Parathyroid adenoma (tissue), 2 donors: Measurements from ENCODE around the gene ADIRF.

ENCODE experiments used
- H2AFZ ChIP-seq: fragments of 300-600 bp; sonication (generic); one replicate; pipeline ENCODE4 v1.7.0; 2017; ENCODE audit warnings: antibody characterized with exemption, mild to moderate bottlenecking
- H3K27ac ChIP-seq: fragments of 300-600 bp; sonication (generic); one replicate; pipeline ENCODE4 v1.7.0; 2017
- H3K27me3 ChIP-seq: fragments of 300-600 bp; sonication (generic); one replicate; pipeline ENCODE4 v1.7.0; 2017; ENCODE audit warnings: low read length; ENCODE audit not compliant: control insufficient read depth, insufficient read depth
- H3K36me3 ChIP-seq: fragments of 300-600 bp; sonication (generic); one replicate; pipeline ENCODE4 v1.7.0; 2017; ENCODE audit warnings: low read length; ENCODE audit not compliant: control insufficient read depth, insufficient read depth
- H3K4me1 ChIP-seq: fragments of 300-600 bp; sonication (generic); one replicate; pipeline ENCODE4 v1.7.0; 2017; ENCODE audit warnings: control low read depth
- H3K4me2 ChIP-seq: fragments of 300-600 bp; sonication (generic); one replicate; pipeline ENCODE4 v1.7.0; 2017; ENCODE audit warnings: low read length
- H3K4me3 ChIP-seq: fragments of 300-600 bp; sonication (generic); one replicate; pipeline ENCODE4 v1.7.0; 2017; ENCODE audit warnings: low read depth, low read length
- H3K79me2 ChIP-seq: fragments of 300-600 bp; sonication (generic); one replicate; pipeline ENCODE4 v1.7.0; 2017; ENCODE audit warnings: control low read depth
- H3K9ac ChIP-seq: fragments of 300-600 bp; sonication (generic); one replicate; pipeline ENCODE4 v1.7.0; 2017; ENCODE audit warnings: mild to moderate bottlenecking
- H3K9me3 ChIP-seq: fragments of 300-600 bp; sonication (generic); one replicate; pipeline ENCODE4 v1.7.0; 2017; ENCODE audit warnings: low read length; ENCODE audit not compliant: control insufficient read depth
- CTCF ChIP-seq: fragments of 300-600 bp; sonication (generic); IDR thresholded peaks from one replicate; pipeline ENCODE4 v1.7.0; 2017; ENCODE audit warnings: antibody characterized with exemption, mild to moderate bottlenecking
- donor health status: primary hyperparathyroidism.

The ADIRF gene

GRCh38 chr10:86968271-86968993 is at the start of gene ADIRF:
Gene ADIRF (plus strand): TSS chr10:86968482. CDS start chr10:86968545, 63 bp downstream.
- no peaks in the 10 kb centered on the region for H3K9me3 ChIP-seq
- no peak within 1 kb of the TSS for H3K9ac ChIP-seq
- H3K4me2 ChIP-seq = peak within 1 kb of the TSS; percentile 26
- H3K27me3 ChIP-seq = no peaks in the 10 kb centered on the region
- H2AFZ ChIP-seq = no peak within 1 kb of the TSS
- H3K27ac ChIP-seq = peak within 1 kb of the TSS; percentile 71
- no peak for TF ChIP-seq CTCF
- H3K79me2 ChIP-seq = no peaks in the 10 kb centered on the region
- H3K4me3 ChIP-seq = peak within 1 kb of the TSS; percentile 27
- H3K36me3 ChIP-seq = no peaks in the 10 kb centered on the region
- peaks cover 4% of the 10 kb centered on the region for H3K4me1 ChIP-seq

- TF ChIP-seq CTCF = no peak
- Histone ChIP-seq H3K79me2 (no peaks in the 10 kb centered on the region), H3K27ac (no peak overlapping the region), H3K9me3 (no peaks in the 10 kb centered on the region), H3K27me3 (no peaks in the 10 kb centered on the region), H3K9ac (no peak overlapping the region), H2AFZ (no peak overlapping the region), H3K4me1 (no peaks in the 10 kb centered on the region), H3K36me3 (no peaks in the 10 kb centered on the region), H3K4me3 (no peak overlapping the region), H3K4me2 (no peak overlapping the region)
These were observed 45.7 kb upstream of the ADIRF start for GRCh38 chr10:86922553-86922961.

- no peak for TF ChIP-seq CTCF
- Histone ChIP-seq H3K4me3 (no peak overlapping the region), H3K79me2 (no peaks in the 10 kb centered on the region), H3K27me3 (no peaks in the 10 kb centered on the region), H3K4me2 (no peak overlapping the region), H3K27ac (no peak overlapping the region), H2AFZ (no peak overlapping the region), H3K36me3 (no peaks in the 10 kb centered on the region), H3K9me3 (no peaks in the 10 kb centered on the region), H3K9ac (no peak overlapping the region), H3K4me1 (no peaks in the 10 kb centered on the region)
These were observed 38.6 kb upstream of the ADIRF start for GRCh38 chr10:86929468-86930380.

GRCh38 chr10:86931872-86932271 is 36.4 kb upstream of the ADIRF start:
- H3K27me3 ChIP-seq = no peaks in the 10 kb centered on the region
- no peak overlapping the region for H3K4me3 ChIP-seq
- H3K4me1 ChIP-seq = no peaks in the 10 kb centered on the region
- no peak overlapping the region for H2AFZ ChIP-seq
- H3K36me3 ChIP-seq = no peaks in the 10 kb centered on the region
- no peak overlapping the region for H3K27ac ChIP-seq
- H3K4me2 ChIP-seq = no peak overlapping the region
- no peak for TF ChIP-seq CTCF
- no peak overlapping the region for H3K9ac ChIP-seq
- no peaks in the 10 kb centered on the region for H3K9me3 ChIP-seq
- no peaks in the 10 kb centered on the region for H3K79me2 ChIP-seq
